Activated CD8-positive, alpha-beta memory T cell treated with anti-CD3 and anti-CD28 coated beads for 4 hours (primary cell): ENCODE measurements around the gene SAT1.

ENCODE experiments used
- DNase-seq, 2 donors: peaks; one replicate each; pipeline ENCODE4 v3.0.0-alpha.2; 2020; ENCODE audit warnings: low read depth in 2 of 2

The SAT1 gene

DNA sequence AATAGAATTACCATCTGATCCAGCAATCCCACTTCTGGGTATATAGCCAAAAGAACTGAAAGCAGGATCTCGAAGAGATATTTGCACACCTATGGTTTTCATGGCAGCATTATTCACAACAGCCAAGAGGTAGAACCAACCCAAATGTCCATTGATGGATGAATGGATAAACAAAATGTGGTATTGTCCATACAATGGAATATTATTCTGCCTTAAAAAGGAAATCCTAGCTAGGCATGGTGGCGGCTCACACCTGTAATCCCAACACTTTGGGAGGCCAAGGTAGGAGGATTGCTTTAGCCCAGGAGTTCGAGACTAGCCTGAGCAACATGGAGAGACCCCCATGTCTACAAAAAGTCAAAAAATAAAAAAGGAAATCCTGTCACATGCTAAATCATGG lies 27.3 kb downstream of the SAT1 start:
- DNase-seq: no peak

DNA sequence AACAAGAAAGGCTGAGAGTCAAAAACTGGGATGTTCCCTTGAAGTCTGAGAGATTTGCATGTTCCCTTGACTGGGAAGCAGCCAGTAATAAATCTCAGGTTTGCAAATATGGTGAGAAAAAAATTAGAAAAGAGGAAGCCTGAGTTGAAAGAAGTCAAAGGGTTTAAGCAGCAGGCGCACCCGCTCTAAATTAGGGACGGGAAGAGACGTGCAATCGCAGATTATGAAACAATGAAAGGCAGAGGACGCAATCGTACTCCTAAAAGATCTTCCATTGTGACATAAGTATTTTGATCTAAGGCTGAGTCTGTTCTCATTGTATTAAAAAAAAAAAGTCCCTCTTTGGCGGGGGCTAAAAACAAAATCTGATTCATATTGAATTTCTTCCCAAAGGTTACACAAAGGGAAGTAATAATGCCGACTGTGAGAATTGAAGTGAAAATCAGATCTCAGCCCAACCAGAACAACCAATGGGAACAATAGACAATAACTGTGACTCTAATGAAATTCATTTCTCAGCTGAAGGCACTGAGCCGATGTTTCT lies 28.2 kb downstream of the SAT1 start:
- DNase-seq: no peak

DNA sequence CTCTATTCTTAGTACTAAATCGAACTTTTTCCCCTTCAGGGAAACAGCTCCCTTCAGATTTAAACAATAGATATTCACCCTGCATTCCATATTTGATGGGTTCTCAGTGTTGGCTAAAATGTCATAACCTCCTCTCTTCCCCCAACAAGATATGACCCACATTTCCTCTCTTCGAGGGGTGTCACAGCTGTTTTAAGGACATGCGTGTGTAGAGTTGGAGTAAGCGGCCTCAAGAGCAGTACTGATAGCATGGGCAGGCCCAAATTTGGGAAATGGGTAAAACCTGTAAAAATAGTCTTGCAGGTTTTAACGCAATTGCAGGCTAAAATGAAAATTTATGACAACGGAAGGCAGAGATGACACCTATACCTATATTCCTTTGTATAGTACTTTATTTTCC lies 28.7 kb downstream of the SAT1 start:
- no peak for DNase-seq

DNA sequence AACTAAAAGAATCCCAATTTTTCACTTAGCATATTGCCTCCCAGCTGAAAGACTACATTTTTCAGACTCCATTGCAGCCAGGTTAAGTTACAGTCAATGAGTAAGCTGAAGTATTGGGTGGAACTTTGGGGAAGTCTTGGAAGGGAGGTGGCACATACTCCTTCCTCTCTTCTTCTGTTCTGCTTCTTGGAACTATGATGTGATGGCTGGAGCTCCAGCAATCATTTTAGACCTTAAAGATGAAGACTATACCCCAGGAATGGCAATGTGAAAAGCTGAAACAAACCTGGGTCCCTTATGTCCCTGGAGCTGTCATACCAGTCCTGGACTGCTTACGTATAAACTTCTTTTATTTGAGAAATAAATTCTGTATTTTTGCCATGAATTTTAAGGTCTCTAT lies 30.8 kb downstream of the SAT1 start:
- no peak for DNase-seq

DNA sequence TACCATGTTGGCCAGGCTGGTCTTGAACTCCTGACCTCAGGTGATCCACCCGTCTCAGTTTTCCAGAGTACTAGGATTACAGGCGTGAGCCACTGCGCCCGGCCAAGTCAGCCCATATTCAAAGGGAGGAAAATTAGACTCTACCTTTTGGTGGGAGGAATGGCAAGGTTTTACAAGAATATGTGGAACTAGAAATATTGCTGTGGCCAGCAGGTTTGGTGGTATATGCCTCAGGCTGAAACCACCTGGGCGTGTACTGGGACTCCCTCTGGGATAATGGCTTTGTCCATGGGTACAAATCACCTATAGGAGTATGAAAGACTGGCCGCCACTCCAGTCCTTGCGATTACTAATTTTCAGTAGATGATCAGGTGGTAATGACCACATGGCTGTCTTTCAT lies 32.4 kb downstream of the SAT1 start:
- DNase-seq: no peak

DNA sequence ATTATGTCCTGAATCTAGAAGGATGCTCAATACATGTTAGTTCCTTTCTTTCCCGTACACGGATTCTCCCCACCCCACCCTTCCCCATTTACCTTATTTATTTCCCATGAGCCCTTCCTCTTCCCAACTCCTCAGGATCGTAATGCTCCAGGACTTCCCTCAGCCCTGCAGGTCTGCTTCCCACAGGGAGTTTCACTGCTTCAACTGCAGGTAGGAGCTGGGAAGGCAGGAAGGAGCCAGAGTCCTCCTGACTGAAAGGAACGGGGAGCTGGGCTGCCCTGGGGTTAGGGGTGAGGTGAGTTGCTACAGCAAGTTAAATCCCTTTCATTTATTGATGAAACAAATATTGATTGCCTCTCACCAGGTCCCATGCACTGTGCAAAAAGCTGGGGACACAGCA lies 33.2 kb downstream of the SAT1 start:
- DNase-seq: no peak

DNA sequence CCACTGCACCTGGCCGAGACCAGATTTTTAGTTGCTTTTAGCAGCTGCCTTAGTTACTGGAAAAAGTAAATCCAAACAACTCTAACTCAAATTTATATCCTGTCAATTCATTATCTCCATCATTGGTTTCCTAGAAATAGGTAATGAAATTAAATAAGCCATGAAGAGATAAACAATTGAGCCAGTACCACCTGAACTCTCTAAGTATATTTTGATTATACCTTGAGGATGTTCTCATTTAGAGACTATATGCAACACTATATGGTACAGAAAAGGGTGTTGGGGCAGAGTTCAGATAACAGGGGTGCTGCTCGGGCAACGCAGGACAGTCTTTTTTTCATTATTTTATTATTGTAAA lies 35.0 kb downstream of the SAT1 start:
- no peak for DNase-seq

DNA sequence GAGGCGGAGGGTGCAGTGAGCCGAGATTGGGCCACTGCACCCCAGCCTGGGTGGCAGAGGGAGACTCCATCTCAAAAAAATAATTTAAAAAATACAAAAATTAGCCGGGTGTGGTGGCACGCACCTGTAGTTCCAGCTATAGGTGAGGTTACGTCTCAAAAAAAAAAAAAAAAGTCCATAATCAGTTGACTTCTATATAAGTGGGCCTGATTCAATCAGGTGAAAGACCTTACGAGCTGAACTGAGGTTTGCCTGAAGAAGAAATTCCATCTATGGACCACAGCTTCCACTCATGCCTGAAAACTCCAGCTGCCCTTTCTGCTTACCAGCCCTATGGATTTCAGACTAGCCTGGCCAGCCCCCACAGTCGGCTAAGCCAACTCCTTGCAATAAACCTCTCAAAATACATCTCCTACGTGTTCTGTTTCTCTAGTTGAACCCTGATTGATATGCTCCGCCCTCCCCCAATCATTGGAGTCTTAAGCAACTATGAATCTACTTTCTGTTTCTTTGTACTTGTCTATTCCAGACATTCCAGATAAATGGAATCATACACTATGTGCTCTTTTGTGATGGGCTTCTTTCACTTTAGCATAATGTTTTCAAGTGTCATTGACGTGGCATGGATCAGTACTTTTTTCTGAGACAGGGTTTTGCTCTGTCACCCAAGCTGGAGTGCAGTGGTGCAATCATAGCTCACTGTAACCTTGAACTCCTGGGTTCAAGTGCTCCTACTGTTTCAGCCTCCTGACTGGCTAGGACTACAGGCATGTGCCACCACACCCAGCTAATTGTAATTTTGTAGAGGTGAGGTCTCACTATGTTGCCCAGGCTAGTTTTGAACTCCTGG lies 36.6 kb downstream of the SAT1 start:
- no peak for DNase-seq

DNA sequence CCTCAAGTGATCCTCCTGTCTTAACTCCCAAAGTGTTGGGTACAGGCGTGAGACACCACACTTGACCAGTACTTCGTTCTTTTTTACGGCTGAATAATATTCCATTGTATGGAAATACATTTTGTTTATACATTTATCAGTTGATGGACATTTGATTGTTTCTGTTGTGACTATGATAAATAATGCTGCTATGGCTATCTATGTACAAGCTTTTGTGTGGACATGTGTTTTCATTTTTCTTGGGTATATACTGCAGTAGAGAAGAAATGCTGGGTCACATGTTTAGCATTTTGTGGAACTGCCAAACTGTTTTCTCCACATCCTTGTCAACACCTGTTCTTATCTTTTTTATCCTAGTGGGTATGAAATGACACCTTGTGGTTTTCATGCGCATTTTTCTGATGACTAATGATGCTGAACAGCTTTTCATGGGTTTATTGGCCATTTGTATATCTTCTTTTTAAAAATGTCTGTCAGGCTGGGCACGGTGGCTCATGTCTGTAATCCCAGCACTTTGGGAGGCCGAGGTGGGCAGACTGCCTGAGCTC lies 37.3 kb downstream of the SAT1 start:
- DNase-seq: no peak

DNA sequence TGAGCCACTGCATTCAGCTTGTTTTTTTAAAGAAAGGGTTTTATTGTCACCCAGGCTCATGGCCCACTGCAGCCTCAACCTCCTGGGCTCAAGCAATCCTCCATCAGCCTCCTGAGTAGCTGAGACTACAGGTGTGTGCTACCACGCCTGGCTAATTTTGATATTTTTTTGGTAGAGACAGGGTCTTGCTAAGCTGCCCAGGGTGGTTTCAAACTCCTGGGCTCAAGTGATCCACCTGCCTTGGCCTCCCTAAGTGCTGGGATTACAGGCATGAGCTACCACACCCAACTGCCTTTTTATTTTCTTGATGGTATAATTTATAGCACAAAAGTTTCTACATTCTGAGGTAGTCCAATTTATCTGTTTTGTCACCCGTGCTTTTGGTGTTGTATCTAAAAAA lies 38.9 kb downstream of the SAT1 start:
- no peak for DNase-seq

DNA sequence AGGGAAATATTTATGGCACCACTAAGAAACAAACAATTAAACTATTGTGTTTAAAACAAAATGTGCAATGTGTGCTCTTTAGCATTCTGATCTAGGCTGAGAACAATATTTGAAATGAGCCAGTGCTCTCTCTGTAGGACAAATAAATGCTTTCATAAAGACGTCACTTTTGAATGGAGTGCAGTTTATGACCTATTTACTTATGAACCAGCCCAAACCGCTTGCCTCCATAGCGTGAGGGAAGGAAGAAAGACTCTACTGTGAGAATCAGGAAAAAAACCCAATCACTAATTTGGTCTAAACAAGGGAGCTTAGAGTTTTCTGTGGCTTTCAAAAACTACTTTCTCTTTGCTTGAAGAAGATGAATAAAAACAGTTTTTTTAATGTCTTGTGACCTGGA lies 39.4 kb downstream of the SAT1 start:
- no peak for DNase-seq

DNA sequence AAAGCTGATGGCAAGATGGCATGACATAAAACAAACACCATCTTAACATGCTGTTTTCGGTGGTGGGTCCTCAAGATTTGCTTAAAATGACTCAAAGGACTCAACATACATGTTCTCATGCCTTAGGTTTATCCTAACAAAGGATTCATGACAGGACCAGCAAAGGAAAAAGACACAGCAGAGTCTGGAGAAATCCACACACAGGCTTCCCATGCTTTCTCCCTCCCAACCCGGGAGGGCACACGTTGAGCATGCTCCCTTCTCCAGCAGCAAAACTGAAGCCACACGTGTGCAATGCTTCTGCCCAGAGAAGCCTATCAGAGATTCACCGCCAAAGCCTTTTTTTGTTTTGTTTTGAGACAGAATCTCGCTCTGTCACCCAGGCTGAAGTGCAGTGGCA lies 39.9 kb downstream of the SAT1 start:
- no peak for DNase-seq

DNA sequence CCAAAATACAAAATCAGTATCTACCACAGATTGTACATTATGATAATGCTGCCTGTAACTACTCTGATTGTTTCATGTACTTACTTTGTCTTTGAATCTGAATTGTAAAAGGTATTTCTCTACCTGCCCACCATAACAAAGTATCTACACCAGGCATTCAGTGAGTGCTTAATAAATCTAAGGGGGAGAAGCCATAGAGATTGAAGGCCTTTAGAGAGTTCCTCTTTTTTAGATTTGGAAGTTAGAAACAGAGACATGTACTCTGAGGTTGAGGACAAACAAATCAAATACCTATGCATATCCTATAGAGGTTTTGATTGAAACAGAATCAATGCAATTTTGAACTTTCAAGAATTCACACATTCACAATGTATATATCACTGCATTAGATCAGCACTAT lies 42.7 kb downstream of the SAT1 start:
- DNase-seq: no peak

DNA sequence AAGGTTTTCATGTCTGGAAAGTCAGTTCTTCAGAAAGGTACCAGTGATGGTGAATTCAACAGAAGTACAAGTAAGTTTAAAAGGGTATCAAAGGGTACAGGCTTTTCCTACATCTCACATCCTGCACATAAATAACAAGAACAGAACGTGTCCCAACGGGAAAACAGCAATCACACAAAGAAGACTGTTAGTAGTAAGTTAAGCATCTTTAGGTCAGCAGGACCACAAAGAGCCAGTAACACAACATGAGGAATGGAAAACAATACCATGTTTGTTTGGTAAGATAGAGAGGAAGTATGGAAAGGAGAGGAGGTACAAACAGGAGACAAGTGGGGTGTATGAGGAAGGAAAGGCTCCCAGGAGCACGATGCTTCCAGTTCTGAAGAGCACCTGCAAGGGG lies 43.2 kb downstream of the SAT1 start:
- DNase-seq: no peak

DNA sequence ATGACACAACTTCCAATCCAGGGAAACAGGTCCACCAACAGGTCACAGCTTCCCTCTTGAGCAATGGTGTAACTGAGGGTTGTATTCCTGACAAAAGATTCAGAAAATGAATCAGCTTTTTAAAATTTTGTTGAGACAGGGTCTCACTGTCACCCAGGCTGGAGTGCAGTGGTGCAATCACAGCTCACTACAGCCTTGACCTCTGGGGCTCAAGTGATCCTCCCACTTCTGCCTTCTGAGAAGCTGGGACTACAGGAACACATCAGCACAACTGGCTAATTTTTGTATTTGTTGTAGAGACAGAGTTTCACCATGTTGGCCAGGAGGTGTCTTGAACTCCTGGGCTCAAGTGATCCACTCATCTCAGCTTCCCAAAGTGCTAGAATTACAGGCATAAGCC lies 43.7 kb downstream of the SAT1 start:
- DNase-seq: no peak

DNA sequence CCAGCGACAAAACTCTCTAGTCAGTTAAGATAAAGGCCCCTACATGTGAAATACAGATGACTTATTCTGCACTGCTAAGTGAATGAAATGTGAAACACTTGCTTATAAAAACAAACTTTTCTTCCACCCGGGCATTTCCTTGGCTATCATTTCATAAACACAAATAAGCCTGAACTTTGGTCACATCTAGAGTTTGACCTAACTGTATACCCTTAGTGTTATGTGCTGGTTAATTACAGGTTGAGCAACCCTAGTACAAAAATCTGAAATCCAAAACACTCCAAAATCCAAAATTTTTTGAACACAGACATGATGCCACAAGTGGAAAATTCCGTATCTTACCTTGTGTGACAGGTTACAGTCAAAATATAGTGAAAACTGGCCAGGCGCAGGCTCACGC lies 45.9 kb downstream of the SAT1 start:
- no peak for DNase-seq

DNA sequence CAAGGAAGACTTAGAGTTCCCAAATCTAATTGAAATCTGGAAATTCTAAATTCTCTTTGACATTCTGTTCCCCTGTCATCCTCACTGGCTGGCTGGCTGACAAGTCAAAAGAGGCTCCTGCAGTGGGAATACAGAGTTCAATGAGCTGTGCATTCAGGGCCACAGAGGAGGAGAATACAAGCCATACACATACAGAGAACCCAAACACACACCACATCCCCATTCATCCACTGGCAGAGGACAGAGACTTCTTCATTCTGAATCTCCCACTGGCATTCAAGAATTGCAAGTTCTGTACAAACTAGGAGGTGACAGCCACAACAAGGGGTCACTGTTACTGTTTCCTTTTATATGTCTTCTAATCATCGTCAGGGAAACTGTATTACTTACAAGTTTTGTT lies 49.7 kb downstream of the SAT1 start:
- no peak for DNase-seq
